HT-29 (cell line): ENCODE data around the gene KDM3B. TPM values are rescaled to one million over a fixed set of nuclear protein-coding genes. Genes with fewer than 3 reads are reported as not detected.
A peak's percentile ranks its signal among the peaks of the same experiment; 100 is the strongest.
"Not testable (repeated sequence)": the region's sequence is repeated elsewhere in the genome, so short reads cannot be mapped to it uniquely, and the experiment has no call there.

Experiments
- DNase-seq: peaks from one replicate; pipeline ENCODE4 v3.0.0-alpha.2; 2015; ENCODE audit warnings: low spot score
- total RNA-seq: library from RNA; depleted of rRNA; stranded (reverse); fragments of >200 nt; shearing (Covaris generic); gene quantifications from 2 replicates; pipeline ENCODE4 v1.2.3, GENCODE V29; 2014

KDM3B gene
- total RNA-seq, 1 experiment from 2014 or later = 34.9 TPM

DNA sequence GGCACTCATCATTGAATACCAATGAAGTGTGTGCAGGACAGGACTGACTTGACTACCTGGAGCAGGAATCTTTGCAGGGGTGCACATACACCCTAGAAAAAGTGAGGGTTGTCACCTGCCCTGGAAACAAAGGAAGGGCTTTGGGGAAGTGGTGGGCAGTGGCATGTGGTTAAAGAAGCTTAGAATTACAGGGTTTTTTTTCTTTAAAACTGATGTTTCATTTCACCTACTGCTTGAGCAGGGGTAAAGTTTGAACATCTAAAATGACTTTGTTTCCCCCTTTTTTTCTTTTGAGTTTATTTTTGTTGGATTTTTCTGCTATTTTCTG lies 2.0 kb upstream of the KDM3B start:
- no peak for DNase-seq

DNA sequence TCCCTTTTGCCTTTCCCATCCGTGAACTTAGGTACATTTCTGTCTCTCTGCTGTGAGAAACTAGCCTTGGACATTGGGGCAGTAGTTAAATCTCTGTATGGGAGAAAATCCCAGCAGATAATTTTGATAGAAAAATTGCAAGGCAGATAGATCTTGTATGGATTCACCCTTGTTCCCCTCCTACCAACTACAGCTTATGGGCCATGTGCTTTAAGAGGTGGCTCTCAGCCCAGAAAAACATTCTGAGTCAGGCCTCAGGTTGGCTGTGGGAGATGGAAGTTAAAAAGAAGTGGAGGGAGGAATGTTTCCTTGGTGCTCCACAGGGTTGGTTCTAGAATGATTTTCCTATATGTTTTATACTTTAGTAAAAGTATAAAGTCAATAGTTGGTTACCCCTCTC lies 1.4 kb upstream of the KDM3B start:
- DNase-seq = no peak

DNA sequence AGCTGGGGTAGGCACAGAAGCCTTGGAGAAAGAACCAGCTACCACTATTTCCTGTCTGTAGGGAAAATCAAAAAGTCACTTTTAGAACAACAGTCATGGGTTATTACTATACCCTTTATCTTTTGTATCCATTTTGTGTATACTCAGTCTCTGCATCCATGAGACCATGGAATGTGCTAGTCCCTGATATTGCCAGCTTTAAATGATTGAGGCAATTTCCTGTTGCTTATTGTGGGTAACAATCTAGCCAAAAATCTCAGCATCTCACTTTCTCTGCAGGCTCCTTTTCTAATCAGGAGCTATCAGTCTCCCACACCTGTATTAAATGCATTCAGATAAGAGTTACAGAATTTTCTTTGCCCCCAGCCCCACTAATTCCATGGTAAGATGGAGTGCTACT lies 968 bp upstream of the KDM3B start:
- DNase-seq = no peak

DNA sequence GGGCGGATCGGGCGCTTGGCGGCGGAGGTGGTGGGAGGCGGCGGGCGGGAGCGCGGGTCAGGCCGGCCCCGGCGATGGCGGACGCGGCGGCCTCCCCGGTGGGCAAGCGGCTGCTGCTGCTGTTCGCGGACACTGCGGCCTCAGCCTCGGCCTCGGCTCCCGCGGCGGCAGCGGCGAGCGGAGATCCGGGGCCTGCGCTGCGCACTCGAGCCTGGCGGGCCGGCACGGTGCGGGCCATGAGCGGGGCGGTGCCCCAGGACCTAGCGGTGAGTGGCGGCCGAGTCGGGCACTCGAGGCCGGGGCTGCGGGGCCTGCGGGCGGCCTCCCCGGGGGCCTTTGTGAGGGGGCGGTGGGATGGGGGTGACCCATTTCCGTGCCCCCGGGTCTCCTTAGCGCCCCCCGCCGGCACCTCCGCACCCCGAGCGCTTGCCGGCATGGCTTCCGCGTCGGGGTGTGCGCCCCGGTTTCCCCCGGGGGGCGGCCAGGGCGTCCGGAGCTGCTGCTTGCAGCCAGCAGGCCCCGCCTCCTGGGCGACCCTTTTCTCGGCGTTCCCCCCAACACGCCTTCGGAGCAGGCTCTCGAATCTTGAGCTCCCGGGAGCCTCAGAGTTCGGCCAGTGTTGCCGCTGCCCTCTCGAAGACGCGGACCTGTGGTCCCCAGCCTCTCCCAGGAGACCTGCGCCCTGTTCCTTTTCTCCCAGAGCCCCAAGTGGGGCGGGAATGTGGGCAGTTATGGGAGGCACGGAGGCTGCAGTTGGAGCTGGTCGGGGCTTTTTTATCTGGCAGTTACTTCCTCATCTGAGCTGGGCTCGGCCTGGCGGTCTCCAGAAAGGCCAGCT lies 456 bp downstream of the KDM3B start:
- peak; percentile 76 for DNase-seq

DNA sequence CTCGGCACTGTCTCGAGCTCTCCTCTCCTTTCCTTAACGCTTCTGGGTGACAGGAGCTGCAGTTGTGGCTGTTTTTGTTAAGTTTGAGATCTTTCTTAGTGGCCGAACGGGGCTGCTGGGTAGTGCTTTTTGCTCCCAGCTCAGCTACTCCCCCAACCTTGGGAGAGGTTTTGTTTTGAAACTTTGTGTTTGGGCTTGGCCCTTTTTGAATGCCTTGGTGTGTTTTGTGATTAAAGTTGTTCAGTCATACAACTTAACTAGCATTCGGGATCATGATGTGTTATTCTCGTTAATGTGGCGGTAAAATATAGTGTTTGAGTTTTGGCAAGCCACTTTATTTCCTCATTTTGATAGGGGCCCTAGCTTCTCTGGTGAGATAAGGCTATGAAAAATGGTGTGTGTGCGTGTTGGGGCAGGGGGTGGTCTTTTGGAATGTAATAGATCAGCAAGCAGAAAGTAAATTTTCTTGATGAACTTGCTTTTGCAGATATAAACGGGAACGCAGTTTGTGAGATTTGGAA lies 1.1 kb downstream of the KDM3B start:
- no peak for DNase-seq

DNA sequence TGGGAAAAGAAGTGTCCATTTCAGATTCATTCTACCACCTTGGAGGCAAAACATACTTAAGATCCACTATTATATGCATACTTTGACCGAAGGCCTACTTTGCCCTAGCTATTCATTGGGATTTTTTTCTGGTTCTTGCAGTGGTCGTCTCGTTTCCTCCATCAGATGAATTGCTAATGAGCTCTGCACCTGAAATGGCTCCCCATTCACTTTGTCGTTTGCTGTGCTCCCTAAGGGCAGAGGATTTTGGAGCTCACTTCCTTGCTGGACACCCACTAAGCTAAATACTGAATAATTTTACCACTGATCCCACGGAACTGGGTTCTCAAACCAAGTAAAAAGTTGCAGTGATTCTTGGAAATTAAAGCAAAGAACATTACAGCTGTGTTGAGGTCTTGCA lies 1.9 kb downstream of the KDM3B start:
- DNase-seq = no peak

DNA sequence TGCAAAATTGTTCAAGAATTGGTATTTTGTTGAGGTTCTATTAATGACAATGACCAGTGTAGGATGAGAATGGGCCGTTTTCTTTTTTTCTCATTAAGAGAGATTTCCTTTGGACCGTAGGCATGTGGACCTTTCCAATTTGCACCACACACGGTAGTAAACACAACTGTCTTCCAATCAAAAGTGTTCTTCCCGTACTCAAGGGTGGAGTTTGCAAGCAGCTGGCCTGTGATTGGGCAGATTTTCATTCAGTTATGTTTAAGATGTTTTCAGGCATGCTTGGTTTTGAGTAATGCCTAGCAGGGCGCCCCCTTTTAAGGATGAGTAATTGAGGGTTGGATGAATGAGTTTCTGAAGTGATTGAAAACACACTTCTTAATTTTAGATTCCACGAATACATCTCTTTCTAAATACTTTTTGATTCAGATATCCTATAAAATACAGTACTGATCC lies 2.5 kb downstream of the KDM3B start:
- DNase-seq = peak; percentile 66

DNA sequence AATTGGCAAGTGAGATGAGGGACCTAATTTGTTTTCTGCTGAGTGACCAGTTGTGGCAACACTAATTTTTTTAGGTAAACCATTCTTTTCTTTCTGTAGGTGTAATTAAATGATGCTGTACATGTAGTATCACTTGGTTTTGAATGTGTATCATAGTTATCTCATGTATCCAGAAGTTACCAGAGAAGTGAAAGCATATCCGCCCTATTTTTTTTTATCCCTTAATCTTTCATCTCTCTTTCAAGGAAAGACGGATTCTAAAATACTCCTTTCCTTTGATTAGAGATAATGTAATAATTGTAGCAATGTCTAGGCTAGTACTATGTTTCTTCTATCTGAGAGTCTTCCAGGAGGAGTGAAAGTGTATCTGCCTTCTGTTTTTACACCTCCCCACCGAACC lies 7.1 kb downstream of the KDM3B start:
- no peak for DNase-seq

DNA sequence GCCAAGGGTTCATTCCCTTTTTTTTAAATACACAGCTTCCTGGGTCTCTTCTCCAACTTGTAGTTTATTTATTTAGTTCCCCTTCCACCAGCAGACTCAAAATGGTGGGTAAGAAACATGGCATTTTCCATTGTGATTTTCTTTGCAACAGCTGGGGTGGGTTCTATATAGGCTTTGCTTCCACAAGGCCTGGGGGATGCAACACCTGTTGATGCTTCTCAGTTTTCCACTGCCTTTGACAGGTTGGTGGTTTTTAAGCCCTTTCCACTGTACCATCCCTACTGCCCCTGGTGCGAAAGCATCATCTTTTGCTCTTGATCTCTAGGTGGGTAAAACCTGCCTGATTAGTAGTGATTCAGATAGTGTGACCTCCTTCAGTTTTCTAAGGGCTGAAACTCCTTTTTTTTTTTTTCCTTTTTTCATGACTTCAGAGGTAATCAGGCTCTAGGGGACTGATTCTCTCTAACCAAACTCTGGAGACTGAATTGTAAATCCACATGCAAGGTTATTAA lies 8.5 kb downstream of the KDM3B start:
- no peak for DNase-seq

DNA sequence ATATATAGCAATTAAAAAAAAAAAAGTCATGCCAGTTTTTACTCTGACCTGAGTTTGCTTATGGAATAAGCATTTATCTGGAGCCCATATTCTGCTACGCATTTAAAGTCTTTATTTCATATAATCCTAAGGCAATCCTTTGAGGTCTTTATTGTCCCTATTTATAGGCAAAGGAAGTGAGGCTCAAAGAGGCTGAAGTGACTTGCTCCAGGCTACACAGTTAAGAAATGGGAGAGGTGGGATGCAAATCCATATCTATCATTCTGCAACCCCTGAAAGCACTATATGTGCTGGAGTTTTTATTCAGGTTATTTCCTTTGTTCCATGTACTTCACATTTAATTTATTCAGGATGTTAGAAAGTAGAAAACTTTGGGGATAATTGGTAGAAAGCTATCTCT lies 12.1 kb downstream of the KDM3B start:
- no peak for DNase-seq

DNA sequence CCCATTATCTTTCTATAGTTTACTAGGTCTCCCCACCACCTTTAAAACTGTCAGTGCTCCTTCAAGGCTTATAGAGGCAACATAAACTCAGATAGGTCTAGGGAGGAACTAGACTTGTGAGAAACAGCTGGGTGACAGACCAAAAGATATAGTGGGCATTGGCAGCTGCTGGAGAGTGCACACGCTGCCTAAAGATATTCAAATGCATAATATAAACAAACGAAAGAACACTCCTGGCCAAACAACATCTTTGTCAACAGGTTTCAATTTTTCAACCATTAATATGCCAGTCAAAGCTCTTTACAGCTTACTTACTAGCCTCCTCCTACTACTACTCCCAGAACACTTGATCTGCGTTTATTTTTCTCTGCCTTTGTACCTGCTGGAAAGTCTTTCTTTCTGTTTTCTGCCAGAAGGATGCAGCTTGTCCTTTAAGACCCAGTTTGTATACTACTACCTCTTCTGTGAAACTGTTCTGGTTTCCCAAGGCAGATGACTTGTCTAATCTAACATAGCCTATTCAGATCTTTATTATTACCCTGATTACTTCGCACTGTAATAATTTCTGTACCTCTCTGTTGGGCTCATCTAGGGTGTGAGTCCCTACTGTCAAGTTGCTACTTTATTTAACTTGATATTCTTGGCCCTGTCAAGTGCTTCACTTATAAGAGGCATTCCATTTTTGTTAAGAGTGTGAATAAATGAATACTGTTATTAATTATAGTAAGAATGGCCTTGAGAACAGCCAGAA lies 14.3 kb downstream of the KDM3B start:
- DNase-seq = no peak

DNA sequence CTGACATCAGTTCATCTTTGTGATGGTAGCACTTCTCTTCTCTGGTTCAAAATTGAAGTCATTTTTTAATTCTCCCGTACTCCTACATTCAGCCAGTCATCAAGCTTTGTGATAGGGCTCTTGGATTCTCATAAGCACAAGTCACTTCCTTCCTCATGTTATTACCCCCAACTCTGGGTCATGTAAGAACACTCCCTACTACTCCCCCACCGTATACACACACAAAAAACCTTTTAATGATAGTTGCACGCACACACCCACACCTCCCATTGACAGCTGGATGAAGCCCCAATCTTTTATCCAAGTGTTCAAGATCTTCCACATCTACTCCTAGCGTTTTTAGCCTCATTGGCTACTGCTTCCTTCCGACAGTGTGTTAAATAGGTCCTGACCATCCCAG lies 16.8 kb downstream of the KDM3B start:
- no peak for DNase-seq

DNA sequence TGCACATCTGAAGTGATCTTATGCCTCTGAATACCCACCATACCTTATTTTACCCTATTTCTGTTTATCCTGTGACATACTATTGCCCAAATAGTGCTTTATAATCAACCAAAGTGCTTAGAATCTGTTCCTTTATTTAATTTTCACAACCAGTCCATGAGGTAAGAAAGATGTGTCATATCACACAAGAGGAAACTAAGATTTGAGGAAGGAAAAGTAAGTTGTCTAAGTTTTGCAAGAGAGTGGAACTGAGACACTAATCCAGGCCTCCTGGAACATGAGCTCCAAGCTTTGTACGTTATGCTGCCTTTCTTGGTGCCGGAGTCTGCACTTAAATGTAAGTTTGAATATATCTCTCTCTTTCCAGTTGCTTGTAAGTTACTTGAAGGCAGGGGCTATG lies 17.2 kb downstream of the KDM3B start:
- DNase-seq = no peak

DNA sequence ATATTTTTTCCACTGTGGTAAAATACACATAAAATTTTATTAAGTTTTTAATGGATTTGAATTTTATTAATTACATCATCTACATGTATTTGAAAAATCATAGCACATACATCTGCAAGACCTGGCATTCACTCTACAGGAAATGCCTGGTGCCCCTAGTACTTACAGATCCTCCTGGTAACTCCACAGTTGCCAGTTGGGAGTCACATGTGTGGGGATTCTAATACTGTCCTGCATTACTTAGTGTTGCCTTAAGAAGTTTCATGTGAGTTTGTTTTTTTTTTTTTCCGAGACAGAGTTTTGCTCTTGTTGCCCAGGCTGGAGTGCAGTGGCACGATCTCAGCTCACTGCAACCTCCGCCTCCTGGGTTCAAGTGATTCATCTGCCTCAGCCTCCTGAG lies 18.1 kb downstream of the KDM3B start:
- DNase-seq = no peak

DNA sequence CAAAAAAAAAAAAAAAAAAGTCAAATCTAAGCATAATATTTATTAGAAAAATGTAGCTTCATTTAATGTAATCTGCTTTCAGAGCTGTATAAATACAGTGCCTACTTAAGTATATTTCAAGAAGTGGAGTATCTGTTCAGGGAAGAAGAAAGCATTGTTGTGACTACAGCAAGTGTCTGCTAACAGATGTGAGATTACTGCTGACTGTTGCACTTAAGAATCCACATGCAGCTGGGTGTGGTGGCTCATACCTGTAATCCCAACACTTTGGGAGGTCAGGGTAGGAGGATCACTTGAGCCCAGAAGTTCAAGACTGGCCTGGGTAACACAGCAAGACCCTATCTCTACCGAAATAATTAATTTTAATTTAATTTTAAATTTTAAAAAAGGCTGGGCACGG lies 19.0 kb downstream of the KDM3B start:
- no peak for DNase-seq

DNA sequence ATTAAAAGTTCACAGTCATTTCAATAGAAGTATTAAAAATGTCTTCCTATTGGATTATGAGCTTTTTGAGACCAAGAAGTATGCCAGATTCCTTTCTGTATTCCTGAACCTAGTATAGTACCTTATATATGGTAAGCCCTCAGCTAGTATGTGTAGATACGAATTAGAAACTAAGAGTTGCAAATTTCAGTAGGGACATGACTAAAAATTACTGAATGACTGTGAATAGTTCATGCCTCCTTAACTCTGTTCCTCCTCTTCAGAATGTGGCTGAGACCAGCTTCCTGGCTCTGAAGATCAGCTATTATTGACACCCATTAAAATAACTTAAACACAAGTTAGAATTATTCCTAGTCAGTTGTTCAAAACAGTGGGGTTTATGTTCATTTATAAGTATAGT lies 19.7 kb downstream of the KDM3B start:
- no peak for DNase-seq

DNA sequence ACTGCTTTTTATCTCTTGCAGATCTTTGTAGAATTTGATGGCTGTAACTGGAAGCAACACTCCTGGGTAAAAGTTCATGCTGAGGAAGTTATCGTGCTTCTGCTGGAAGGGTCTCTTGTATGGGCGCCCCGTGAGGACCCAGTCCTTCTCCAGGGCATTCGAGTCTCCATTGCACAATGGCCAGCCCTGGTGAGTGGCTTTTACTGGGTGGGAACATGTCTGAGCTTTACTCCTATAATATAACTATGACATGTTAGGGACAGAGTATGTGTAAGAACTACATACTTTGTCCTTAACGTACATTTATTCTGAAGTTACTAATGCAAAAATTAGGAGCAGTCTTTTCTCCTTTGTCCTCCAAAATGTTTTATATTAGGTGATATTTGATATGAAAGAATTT lies 20.2 kb downstream of the KDM3B start:
- no peak for DNase-seq

DNA sequence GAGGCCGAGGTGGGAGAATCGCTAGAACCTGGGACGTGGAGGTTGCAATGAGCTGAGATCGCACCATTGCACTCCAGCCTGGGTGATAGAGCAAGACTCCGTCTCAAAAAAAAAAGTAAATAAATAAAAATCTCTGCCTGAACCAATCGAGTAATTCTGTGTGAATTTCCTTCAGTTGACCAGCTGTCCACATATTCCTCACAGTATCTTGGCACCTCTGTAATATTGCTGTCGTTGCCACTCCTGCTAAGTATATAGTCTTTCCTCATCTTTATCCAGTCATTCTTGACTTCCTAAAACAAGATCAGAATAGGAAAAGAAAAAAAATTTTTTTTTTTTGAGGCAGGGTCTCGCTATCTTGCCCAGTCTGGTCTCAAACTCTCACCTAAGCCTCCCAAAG lies 29.9 kb downstream of the KDM3B start:
- no peak for DNase-seq

DNA sequence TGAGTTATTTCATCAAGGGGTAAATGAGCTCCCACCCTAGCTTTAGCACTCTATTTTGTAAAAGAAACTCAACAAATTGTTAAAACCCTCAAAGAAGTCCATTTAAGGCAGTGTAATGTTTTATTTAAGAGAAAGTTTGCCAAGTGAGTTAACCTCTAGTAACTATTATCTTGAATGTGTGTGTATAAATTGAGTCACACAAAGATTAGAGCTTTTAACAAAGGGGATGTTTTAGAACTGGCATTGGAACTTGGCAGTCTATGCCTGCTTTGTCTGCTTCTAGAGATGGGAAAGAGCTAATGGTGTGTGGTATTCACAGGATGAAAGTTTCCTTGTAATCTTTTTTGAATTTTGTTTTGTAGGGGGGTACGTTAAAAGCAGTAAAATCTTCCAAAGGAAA lies 33.2 kb downstream of the KDM3B start:
- DNase-seq = no peak

DNA sequence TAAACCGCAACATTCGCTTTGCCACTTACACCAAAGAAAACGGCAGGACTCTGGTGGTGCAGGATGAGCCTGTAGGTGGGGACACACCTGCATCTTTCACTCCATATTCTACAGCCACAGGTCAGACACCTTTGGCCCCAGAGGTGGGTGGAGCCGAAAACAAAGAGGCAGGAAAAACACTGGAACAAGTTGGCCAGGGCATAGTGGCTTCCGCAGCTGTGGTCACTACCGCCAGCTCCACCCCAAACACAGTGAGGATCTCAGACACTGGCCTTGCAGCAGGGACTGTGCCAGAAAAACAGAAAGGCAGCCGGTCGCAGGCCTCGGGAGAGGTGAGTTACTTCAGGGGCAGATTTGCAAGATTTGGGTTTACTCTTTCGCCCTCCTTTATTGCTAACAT lies 33.8 kb downstream of the KDM3B start:
- peak; percentile 14 for DNase-seq

DNA sequence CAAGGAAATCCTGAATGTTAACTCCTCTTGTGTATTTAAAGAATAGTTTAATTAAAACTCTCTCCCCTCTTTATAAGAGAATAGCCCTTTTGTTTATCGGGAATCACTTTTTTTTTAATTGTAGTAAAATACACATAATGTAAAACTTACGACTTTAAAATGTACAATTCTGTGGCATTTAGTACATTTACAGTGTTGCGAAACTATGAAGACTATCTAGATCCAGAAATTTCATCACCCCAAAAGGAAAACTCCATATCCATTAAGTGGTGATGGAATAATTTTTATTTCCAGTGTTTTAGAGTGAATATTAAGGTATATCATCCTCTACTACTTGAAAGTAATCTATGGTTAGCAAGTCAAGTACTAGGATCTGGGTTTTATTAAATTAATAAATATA lies 36.8 kb downstream of the KDM3B start:
- no peak for DNase-seq

DNA sequence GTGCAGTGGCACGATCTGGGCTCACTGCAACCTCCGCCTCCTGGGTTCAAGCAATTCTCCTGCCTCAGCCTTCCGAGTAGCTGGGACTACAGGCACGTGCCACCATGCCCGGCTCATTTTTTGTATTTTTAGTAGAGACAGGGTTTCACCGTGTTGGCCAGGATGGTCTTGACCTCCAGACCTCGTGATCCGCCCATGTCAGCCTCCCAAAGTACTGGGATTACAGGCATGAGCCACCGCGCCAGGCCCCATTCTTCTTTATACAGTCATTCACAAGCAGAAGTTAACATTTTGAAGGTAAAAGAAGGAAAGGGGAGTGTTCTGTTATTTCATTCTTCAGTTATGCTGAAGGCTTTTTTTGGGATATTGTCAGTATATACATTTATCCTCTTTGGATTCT lies 37.4 kb downstream of the KDM3B start:
- not testable (repeated sequence) for DNase-seq

DNA sequence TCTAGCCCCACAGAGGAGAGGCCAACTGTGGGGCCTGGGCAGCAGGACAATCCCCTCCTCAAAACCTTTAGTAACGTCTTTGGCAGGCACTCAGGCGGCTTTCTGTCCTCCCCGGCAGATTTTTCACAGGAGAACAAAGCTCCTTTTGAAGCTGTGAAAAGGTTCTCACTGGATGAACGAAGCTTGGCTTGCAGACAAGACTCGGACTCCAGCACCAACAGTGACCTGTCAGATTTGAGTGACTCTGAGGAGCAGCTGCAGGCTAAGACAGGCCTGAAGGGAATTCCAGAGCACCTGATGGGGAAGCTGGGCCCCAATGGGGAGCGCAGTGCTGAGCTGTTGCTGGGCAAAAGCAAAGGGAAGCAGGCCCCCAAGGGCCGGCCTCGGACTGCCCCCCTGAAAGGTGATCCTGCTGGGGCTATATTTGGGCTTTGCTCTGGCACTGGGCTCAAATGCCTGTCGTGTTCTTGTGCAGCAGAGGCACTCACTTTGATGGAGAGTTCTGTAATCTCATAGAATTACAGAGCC lies 39.4 kb downstream of the KDM3B start:
- DNase-seq = no peak
